Calu3 (cell line): ENCODE results near the gene TANC1. TPM values are rescaled to one million over a fixed set of nuclear protein-coding genes. Genes with fewer than 3 reads are reported as not detected.

Experiments
- BruUV-seq: library from RNA; stranded (reverse); fragments of 400-500 nt; replicated peaks from 2 replicates; lab custom pipeline; 2021; lab: Mats Ljungman, UMichigan
- CTCF ChIA-PET: fragments of 300-600 bp; sonication (Branson Sonifier 250); formaldehyde crosslinking; loops from one replicate; lab custom pipeline; 2022; ENCODE audit warnings: antibody characterized with exemption; lab: Charles Lee
- DNase-seq: peaks from one replicate; pipeline ENCODE4 v3.0.0; 2022
- H3K27ac Mint-ChIP-seq: one replicate; pipeline ENCODE4 v1.8.0; 2022; ENCODE audit warnings: mixed read lengths; ENCODE audit not compliant: unreplicated experiment
- H3K27me3 Mint-ChIP-seq: one replicate; pipeline ENCODE4 v1.8.0; 2022; ENCODE audit warnings: mixed read lengths; ENCODE audit not compliant: unreplicated experiment
- H3K36me3 Mint-ChIP-seq: one replicate; pipeline ENCODE4 v1.8.0; 2022; ENCODE audit warnings: mild to moderate bottlenecking, moderate library complexity, mixed read lengths; ENCODE audit not compliant: insufficient read depth, unreplicated experiment
- H3K4me1 Mint-ChIP-seq: one replicate; pipeline ENCODE4 v1.8.0; 2022; ENCODE audit warnings: mild to moderate bottlenecking, low read depth, mixed read lengths; ENCODE audit not compliant: unreplicated experiment
- H3K4me3 Mint-ChIP-seq: one replicate; pipeline ENCODE4 v1.8.0; 2022; ENCODE audit warnings: mild to moderate bottlenecking, low read depth, moderate library complexity, mixed read lengths; ENCODE audit not compliant: unreplicated experiment
- H3K9me3 Mint-ChIP-seq: one replicate; pipeline ENCODE4 v1.8.0; 2022; ENCODE audit warnings: low read depth, mixed read lengths; ENCODE audit not compliant: unreplicated experiment
- intact Hi-C: fragments of 100-400 bp; cut with micrococcal nuclease; formaldehyde crosslinking; loops from one replicate; pipeline ENCODE4 v1.10.0; 2022; ENCODE audit not compliant: unreplicated experiment
- total RNA-seq: library from RNA; stranded (reverse); gene quantifications from 2 replicates; pipeline ENCODE4 v1.2.3, GENCODE V29; 2022
- TF ChIP-seq, protein P1 (sequence below): fragments of 200-600 bp; IDR thresholded peaks from one replicate; pipeline ENCODE4 v1.8.0; 2022; ENCODE audit warnings: antibody characterized with exemption; ENCODE audit not compliant: unreplicated experiment

The TANC1 gene
- total RNA-seq, 1 experiment from 2014 or later, result 41.2 TPM

GRCh38 chr2:159074605-159075004 lies 106.2 kb downstream of the TANC1 start:
- intact Hi-C loops, result no loop called here
- no peak for DNase-seq
- TF ChIP-seq, protein P1, sequence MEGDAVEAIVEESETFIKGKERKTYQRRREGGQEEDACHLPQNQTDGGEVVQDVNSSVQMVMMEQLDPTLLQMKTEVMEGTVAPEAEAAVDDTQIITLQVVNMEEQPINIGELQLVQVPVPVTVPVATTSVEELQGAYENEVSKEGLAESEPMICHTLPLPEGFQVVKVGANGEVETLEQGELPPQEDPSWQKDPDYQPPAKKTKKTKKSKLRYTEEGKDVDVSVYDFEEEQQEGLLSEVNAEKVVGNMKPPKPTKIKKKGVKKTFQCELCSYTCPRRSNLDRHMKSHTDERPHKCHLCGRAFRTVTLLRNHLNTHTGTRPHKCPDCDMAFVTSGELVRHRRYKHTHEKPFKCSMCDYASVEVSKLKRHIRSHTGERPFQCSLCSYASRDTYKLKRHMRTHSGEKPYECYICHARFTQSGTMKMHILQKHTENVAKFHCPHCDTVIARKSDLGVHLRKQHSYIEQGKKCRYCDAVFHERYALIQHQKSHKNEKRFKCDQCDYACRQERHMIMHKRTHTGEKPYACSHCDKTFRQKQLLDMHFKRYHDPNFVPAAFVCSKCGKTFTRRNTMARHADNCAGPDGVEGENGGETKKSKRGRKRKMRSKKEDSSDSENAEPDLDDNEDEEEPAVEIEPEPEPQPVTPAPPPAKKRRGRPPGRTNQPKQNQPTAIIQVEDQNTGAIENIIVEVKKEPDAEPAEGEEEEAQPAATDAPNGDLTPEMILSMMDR, result no peak
- Mint-ChIP-seq H3K27ac (no peak overlapping the region), H3K4me1 (no peaks in the 10 kb centered on the region), H3K4me3 (no peak overlapping the region), H3K27me3 (no peaks in the 10 kb centered on the region), H3K36me3 (no peaks in the 10 kb centered on the region), H3K9me3 (no peaks in the 10 kb centered on the region)
- CTCF ChIA-PET, result no interaction called here
- BruUV-seq, result no TSS peak

DNA sequence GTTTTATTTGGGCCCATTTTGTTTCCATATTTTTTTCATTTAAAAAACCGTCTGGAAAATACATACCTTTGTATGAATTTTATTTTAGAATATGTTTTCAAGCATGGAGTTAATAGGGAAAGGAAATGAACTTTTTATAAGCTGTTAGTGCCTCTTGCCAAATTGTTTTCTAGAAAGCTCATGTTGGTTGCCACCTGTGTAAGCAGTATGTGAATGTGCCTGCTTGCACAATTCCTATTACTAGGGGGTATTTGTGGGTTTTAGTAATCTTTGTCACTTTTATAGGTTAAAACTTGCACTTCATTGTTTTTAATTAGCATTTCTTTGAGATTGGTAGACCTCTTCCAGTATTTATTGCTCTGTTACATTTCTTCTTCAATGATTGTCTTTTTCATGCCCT lies 107.3 kb downstream of the TANC1 start:
- intact Hi-C loops, result no loop called here
- no peaks in the 10 kb centered on the region for H3K4me1 Mint-ChIP-seq
- no peak for DNase-seq
- H3K27ac Mint-ChIP-seq, result no peak overlapping the region
- BruUV-seq, result no TSS peak
- no peak overlapping the region for H3K4me3 Mint-ChIP-seq
- H3K36me3 Mint-ChIP-seq, result no peaks in the 10 kb centered on the region
- no peaks in the 10 kb centered on the region for H3K27me3 Mint-ChIP-seq
- H3K9me3 Mint-ChIP-seq, result no peaks in the 10 kb centered on the region
- TF ChIP-seq, protein P1, result no peak
- CTCF ChIA-PET, result interaction anchor here (0.7 kb wide), 2 partner anchors 190 to 538 kb away, joined by 3 read pairs; no protein-coding TSS in a partner anchor

DNA sequence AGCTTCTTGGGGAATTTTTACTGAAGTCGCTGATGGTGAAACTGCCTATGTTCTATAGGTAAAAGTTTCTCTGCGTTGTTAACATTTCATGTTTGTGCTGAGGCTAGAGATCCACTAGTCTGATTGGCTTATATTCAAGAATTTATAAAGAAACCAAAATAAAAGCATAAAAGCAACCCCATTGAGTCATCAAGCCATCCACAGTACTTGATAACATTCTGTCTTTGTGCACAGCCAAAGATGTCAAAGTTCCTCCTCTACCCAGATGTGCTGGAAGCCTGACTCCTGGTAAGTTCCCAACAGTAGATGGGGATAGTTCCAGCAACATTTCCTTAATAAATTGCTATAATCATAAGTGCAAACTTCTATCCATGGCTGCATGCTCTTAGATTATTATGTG lies 107.8 kb downstream of the TANC1 start:
- intact Hi-C loops, result no loop called here
- H3K9me3 Mint-ChIP-seq, result no peaks in the 10 kb centered on the region
- no peak overlapping the region for H3K4me3 Mint-ChIP-seq
- no peak for DNase-seq
- no peaks in the 10 kb centered on the region for H3K27me3 Mint-ChIP-seq
- H3K27ac Mint-ChIP-seq, result no peak overlapping the region
- BruUV-seq, result no TSS peak
- TF ChIP-seq, protein P1, result no peak
- CTCF ChIA-PET, result no interaction called here
- no peaks in the 10 kb centered on the region for H3K4me1 Mint-ChIP-seq
- peaks cover 1% of the 10 kb centered on the region for H3K36me3 Mint-ChIP-seq

- H3K4me3 Mint-ChIP-seq, result no peak overlapping the region
- CTCF ChIA-PET, result interaction anchor here (1.2 kb wide), 1 partner anchor 23 kb away, joined by 4 read pairs; no protein-coding TSS in a partner anchor
- DNase-seq, result no peak
- H3K9me3 Mint-ChIP-seq, result no peaks in the 10 kb centered on the region
- no TSS peak for BruUV-seq
- no peaks in the 10 kb centered on the region for H3K4me1 Mint-ChIP-seq
- peaks cover 6% of the 10 kb centered on the region for H3K36me3 Mint-ChIP-seq
- H3K27ac Mint-ChIP-seq, result no peak overlapping the region
- intact Hi-C loops, result no loop called here
- TF ChIP-seq, protein P1, result no peak
- no peaks in the 10 kb centered on the region for H3K27me3 Mint-ChIP-seq
Observed at GRCh38 chr2:159077869-159078268, 109.4 kb downstream of the TANC1 start.
